GM10266 (cell line): ENCODE results near the gene RECQL5.

Source experiments
- DNase-seq: peaks from one replicate; pipeline ENCODE4 v3.0.0; 2012; ENCODE audit errors: extremely low spot score
- CTCF ChIP-seq: IDR thresholded peaks from 2 replicates; pipeline ENCODE4 v1.5.1; 2012; ENCODE audit warnings: mild to moderate bottlenecking, low read depth; ENCODE audit not compliant: control insufficient read depth, insufficient read depth; ENCODE audit errors: missing control alignments

Gene RECQL5

GRCh38 chr17:75617675-75618074, 49.3 kb downstream of the RECQL5 start:
- DNase-seq, result no peak
- no peak for TF ChIP-seq CTCF

GRCh38 chr17:75617218-75617617, 49.7 kb downstream of the RECQL5 start:
- TF ChIP-seq CTCF, result no peak
- DNase-seq, result no peak

GRCh38 chr17:75616521-75617122, 50.3 kb downstream of the RECQL5 start:
- no peak for DNase-seq
- TF ChIP-seq CTCF, result no peak

- TF ChIP-seq CTCF, result no peak
- no peak for DNase-seq
Observed at GRCh38 chr17:75615301-75615700, 51.7 kb downstream of the RECQL5 start.

- no peak for DNase-seq
- TF ChIP-seq CTCF, result no peak
Observed at GRCh38 chr17:75614556-75615270, 52.2 kb downstream of the RECQL5 start.

GRCh38 chr17:75614006-75614405, 52.9 kb downstream of the RECQL5 start:
- DNase-seq, result no peak

More at GRCh38 chr17:75614006-75614405, 52.9 kb downstream of the RECQL5 start:
- no peak for TF ChIP-seq CTCF
